Measurements from ENCODE around the gene OR5K2. TPM values are rescaled to one million over a fixed set of nuclear protein-coding genes. Genes with fewer than 3 reads are reported as not detected.
A peak's percentile ranks its signal among the peaks of the same experiment; 100 is the strongest.

Gene OR5K2
- total and polyA plus RNA-seq, 10 of the 15 experiments (the other 5 are each of a cell fraction or from before 2014, with no cell fraction given): 0.12 TPM; not detected in 9

DNA sequence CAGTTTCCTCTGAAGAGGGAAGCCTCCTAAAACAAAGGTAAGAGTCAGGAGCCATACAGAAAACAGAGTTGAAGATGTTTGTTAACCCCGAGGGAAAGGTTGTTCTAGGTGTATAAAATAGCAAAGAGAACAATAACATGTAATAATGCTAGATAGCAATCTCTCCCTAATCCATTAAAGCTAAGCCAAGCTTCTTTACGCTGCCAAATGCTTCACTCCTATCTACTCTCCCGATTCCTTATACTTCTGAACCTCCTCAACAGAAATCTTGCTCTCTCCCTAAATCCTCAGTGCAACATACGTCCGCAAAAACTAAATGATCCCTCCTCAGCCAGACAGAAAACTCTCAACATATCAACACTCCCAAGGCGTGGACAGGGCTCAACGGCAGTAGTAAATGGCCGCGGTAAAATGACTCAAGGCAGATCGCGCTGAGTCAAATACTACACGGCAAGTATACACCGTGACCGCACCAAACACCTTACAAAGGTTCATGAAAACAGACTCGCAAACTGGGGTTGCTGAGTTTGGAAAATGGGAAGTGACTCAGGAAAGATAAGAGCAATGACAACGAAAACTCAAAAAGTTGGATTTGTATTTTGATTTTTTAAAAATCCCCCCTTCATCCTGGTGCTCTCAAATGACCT lies 24.5 kb downstream of the OR5K2 start (continued):
- TF ChIP-seq, protein P1, sequence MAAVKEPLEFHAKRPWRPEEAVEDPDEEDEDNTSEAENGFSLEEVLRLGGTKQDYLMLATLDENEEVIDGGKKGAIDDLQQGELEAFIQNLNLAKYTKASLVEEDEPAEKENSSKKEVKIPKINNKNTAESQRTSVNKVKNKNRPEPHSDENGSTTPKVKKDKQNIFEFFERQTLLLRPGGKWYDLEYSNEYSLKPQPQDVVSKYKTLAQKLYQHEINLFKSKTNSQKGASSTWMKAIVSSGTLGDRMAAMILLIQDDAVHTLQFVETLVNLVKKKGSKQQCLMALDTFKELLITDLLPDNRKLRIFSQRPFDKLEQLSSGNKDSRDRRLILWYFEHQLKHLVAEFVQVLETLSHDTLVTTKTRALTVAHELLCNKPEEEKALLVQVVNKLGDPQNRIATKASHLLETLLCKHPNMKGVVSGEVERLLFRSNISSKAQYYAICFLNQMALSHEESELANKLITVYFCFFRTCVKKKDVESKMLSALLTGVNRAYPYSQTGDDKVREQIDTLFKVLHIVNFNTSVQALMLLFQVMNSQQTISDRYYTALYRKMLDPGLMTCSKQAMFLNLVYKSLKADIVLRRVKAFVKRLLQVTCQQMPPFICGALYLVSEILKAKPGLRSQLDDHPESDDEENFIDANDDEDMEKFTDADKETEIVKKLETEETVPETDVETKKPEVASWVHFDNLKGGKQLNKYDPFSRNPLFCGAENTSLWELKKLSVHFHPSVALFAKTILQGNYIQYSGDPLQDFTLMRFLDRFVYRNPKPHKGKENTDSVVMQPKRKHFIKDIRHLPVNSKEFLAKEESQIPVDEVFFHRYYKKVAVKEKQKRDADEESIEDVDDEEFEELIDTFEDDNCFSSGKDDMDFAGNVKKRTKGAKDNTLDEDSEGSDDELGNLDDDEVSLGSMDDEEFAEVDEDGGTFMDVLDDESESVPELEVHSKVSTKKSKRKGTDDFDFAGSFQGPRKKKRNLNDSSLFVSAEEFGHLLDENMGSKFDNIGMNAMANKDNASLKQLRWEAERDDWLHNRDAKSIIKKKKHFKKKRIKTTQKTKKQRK (IDR thresholded peaks at IDR 0.05; ENCODE audit: low read depth, low read length): no peak
- TF ChIP-seq, protein P2, sequence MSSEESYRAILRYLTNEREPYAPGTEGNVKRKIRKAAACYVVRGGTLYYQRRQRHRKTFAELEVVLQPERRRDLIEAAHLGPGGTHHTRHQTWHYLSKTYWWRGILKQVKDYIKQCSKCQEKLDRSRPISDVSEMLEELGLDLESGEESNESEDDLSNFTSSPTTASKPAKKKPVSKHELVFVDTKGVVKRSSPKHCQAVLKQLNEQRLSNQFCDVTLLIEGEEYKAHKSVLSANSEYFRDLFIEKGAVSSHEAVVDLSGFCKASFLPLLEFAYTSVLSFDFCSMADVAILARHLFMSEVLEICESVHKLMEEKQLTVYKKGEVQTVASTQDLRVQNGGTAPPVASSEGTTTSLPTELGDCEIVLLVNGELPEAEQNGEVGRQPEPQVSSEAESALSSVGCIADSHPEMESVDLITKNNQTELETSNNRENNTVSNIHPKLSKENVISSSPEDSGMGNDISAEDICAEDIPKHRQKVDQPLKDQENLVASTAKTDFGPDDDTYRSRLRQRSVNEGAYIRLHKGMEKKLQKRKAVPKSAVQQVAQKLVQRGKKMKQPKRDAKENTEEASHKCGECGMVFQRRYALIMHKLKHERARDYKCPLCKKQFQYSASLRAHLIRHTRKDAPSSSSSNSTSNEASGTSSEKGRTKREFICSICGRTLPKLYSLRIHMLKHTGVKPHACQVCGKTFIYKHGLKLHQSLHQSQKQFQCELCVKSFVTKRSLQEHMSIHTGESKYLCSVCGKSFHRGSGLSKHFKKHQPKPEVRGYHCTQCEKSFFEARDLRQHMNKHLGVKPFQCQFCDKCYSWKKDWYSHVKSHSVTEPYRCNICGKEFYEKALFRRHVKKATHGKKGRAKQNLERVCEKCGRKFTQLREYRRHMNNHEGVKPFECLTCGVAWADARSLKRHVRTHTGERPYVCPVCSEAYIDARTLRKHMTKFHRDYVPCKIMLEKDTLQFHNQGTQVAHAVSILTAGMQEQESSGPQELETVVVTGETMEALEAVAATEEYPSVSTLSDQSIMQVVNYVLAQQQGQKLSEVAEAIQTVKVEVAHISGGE (CRISPR knock-in tag; IDR thresholded peaks at IDR 0.05): peak; percentile 35; the same call in 1 of the 2 replicates
- peak; percentile 52; the same call in 1 of the 2 replicates for TF ChIP-seq EED (IDR thresholded peaks at IDR 0.05; ENCODE audit: low read depth)

Data from GM12878 (cell line).